ENCODE measurements around the gene TTBK1. TPM values are rescaled to one million over a fixed set of nuclear protein-coding genes. Genes with fewer than 3 reads are reported as not detected.

The TTBK1 gene
- total RNA-seq, 2 experiments from 2014 or later = not detected

DNA sequence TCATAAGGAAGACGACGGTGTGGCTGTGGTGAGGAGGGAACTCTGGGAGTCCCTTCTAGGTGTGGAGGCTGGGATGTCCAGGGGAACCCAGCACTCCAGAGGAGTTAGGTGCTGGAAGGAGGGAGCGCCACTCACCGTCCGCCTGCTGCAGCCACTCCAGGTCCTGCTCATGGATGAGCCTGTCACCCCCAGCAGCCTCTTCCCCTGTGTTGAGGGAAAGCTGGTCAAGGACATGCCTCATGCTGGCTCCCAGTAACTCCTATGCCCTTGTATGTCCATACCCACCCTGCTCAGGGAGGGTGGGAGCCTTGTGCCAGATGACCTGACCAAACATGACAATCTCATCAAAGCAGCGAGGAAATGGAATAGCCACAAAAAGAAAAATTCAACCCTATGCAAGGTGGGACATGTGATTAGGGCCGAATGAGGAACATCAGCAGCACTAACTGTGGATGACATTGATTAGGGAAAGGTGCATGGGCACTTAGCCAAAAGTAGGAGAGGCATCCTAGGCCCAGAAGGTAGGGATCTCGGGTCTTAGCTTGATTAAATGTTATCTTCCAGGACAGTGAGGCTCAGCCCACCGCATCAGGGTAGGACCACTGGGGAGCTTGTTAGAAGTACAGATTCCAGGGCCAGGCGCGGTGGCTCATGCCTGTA is 17.0 kb upstream of the TTBK1 start:
- Mint-ChIP-seq H3K36me3 (ENCODE audit: low read depth) (peaks cover 26% of the 10 kb centered on the region), H3K27ac (peak overlapping the region; percentile 77), H3K27me3 (ENCODE audit: low read depth) (peaks cover 3% of the 10 kb centered on the region), H3K4me3 (no peak overlapping the region), H3K4me1 (ENCODE audit: low read depth) (peaks cover 58% of the 10 kb centered on the region), H3K9me3 (ENCODE audit: insufficient read depth) (no peaks in the 10 kb centered on the region)
- ChIA-PET CTCF (no interaction called here), POLR2A (no interaction called here)
- DNase-seq (no peak), ATAC-seq (no peak)

DNA sequence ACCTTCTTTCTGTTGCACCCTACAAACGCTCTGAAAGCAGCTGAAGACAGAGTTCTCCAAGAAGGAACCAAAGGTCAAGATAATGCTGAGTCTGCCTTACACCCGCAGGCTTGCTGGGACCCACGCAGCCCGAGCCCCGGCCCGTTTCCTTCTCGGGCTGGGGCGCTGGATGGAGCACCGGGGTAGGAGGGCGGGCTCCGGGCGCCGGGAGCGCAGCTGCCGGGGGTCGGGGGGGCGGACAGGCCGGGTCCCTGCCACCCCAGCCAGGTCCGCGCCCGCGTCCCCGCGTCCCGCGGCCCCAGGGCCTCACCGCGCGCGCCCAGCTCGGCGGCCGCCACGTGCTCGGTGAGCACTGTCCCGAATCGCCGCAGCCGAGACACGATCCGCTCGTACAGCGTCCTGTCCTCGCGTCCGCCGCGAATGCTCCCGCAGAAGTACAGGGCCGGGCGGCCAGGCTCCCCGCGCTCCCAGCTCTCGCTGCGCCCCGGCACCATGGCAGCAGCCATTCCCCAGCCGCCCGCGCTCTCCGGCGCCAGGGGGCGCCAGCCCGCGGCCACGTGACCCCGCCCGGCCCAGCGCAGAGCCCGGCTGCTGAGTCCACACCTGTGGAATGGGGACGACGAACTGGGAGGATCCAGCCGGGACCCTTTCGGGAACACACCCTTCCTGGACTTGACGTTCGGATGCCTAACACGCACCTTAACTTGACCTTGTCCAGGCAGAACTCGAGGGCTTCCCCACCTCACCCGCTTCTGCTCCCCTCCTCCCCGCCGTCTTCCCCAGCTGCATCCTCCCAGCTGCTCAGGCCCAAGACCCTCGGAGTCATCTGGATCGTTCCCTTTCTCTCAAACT is 14.1 kb upstream of the TTBK1 start, which contains the start of gene DNPH1:
DNPH1 (minus strand) TSS at position 531 of the 852 bp plus-strand sequence; CDS start at position 506, 25 bp downstream.
- H3K36me3 Mint-ChIP-seq (ENCODE audit: low read depth) = peaks cover 19% of the 10 kb centered on the region

DNA sequence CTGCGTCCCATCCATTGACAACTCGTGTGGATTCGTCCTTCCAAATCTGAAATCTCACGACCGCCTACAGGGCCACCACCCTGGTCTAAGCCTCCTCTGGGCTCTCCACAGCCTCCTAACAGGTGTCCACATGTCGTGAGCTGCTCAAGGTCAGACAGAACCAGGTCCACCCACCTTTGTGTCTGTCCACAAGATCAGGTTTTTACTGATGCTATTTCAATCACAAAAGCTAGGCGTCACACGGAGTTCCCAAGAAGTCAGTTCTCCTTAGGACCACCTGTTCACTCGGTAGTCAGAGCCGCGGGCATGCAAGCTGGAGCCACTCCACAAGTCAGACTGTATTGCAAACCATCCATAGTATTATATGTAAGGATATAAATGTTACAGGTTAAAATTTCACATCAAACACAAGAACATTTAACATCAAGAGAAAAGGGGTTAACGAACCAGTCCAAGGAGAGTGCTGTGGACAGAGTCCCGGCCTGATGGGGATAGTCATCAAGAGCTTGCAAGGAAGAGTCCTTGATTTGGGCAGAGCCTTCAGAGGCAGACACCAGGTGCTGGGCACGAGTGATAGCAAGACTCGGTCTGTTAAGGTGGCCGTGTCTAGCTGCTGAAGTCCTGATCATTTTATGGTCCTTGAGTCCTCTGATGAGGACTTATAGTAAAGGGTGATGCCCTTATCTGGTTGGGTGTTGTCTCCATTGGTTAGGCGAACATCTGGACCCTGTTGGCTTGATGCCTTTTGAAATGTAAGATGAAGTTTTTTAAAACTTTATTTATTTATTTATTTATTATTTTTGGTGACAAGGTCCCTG is 13.3 kb upstream of the TTBK1 start:
- Mint-ChIP-seq H3K27ac (peak overlapping the region; percentile 86), H3K4me1 (ENCODE audit: low read depth) (peaks cover 39% of the 10 kb centered on the region), H3K27me3 (ENCODE audit: low read depth) (peaks cover 8% of the 10 kb centered on the region), H3K9me3 (ENCODE audit: insufficient read depth) (no peaks in the 10 kb centered on the region), H3K4me3 (peak overlapping the region; percentile 80), H3K36me3 (ENCODE audit: low read depth) (peaks cover 14% of the 10 kb centered on the region)
- POLR2A ChIA-PET = interaction anchor here (0.7 to 1.5 kb wide), 6 partner anchors 12 to 600 kb away, joined by 3 to 5 read pairs (median 3); partner anchors contain the start of gene TTBK1
- CTCF ChIA-PET = interaction anchor here (0.6 to 3.0 kb wide), 16 partner anchors 8 to 209 kb away, joined by 3 to 36 read pairs (median 6); partner anchors contain the start of genes CUL9, SRF and TTBK1
- ATAC-seq (no peak), DNase-seq (no peak)

More for the DNA sequence above, 14.1 kb upstream of the TTBK1 start, which contains the start of gene DNPH1:
- peaks cover 8% of the 10 kb centered on the region for H3K27me3 Mint-ChIP-seq (ENCODE audit: low read depth)
- H3K9me3 Mint-ChIP-seq (ENCODE audit: insufficient read depth) = no peaks in the 10 kb centered on the region
- peaks cover 46% of the 10 kb centered on the region for H3K4me1 Mint-ChIP-seq (ENCODE audit: low read depth)
- peak within 1 kb of the TSS; percentile 86 for H3K27ac Mint-ChIP-seq
- CTCF ChIA-PET = interaction anchor here (0.6 to 3.0 kb wide), 33 partner anchors 8 to 288 kb away, joined by 3 to 36 read pairs (median 3); partner anchors contain the start of genes CUL9, POLR1C, SRF and TJAP1
- ATAC-seq = peak; percentile 90
- H3K4me3 Mint-ChIP-seq = peak within 1 kb of the TSS; percentile 82
- POLR2A ChIA-PET = interaction anchor here (0.7 to 1.5 kb wide), 7 partner anchors 11 to 277 kb away, joined by 3 to 5 read pairs (median 3); partner anchors contain the start of gene TTBK1
- DNase-seq = peak; percentile 78

DNA sequence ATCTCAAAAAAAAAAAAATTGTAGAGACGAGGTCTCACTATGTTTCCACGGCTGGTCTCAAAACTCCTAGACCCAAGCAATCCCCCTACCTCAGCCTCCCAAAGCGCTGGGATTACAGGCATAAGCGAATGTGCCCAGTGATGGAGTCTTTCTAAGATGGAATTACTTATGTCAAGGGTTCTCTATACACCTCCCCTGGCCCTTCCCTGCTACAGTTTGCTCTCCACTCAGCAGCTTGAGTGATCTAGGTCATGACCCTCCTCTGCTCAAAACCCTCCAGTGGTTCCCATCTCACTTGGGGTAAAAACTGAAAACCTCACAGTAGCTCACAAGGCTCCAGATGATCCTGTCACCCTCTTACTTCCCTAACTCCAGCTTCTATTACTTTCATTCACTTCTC is 12.2 kb upstream of the TTBK1 start:
- H3K4me3 Mint-ChIP-seq = no peak overlapping the region
- peaks cover 8% of the 10 kb centered on the region for H3K27me3 Mint-ChIP-seq (ENCODE audit: low read depth)
- DNase-seq (no peak), ATAC-seq (no peak)
- H3K4me1 Mint-ChIP-seq (ENCODE audit: low read depth) = peaks cover 29% of the 10 kb centered on the region
- H3K27ac Mint-ChIP-seq = no peak overlapping the region
- CTCF ChIA-PET = interaction anchor here (0.9 to 3.0 kb wide), 4 partner anchors 14 to 167 kb away, joined by 3 to 36 read pairs (median 4); partner anchors contain the start of gene TTBK1
- no peaks in the 10 kb centered on the region for H3K9me3 Mint-ChIP-seq (ENCODE audit: insufficient read depth)
- POLR2A ChIA-PET = no interaction called here
- peaks cover 9% of the 10 kb centered on the region for H3K36me3 Mint-ChIP-seq (ENCODE audit: low read depth)

- DNase-seq (no peak), ATAC-seq (no peak)
- Mint-ChIP-seq H3K9me3 (ENCODE audit: insufficient read depth) (no peaks in the 10 kb centered on the region), H3K36me3 (ENCODE audit: low read depth) (peaks cover 2% of the 10 kb centered on the region), H3K27ac (no peak overlapping the region), H3K4me1 (ENCODE audit: low read depth) (peaks cover 22% of the 10 kb centered on the region), H3K4me3 (no peak overlapping the region), H3K27me3 (ENCODE audit: low read depth) (peaks cover 11% of the 10 kb centered on the region)
- POLR2A ChIA-PET = no interaction called here
- CTCF ChIA-PET = interaction anchor here (0.9 kb wide), 1 partner anchor 166 kb away, joined by 3 read pairs; no protein-coding TSS in a partner anchor
These were observed 11.4 kb upstream of the TTBK1 start for GRCh38 chr6:43231735-43232450.

GRCh38 chr6:43235841-43236240 is 7.4 kb upstream of the TTBK1 start:
- ATAC-seq (no peak), DNase-seq (no peak)
- Mint-ChIP-seq H3K9me3 (ENCODE audit: insufficient read depth) (peaks cover 6% of the 10 kb centered on the region), H3K27me3 (ENCODE audit: low read depth) (peaks cover 33% of the 10 kb centered on the region), H3K27ac (no peak overlapping the region), H3K4me1 (ENCODE audit: low read depth) (peaks cover 2% of the 10 kb centered on the region), H3K4me3 (no peak overlapping the region), H3K36me3 (ENCODE audit: low read depth) (no peaks in the 10 kb centered on the region)
- POLR2A ChIA-PET = no interaction called here
- CTCF ChIA-PET = no interaction called here

DNA sequence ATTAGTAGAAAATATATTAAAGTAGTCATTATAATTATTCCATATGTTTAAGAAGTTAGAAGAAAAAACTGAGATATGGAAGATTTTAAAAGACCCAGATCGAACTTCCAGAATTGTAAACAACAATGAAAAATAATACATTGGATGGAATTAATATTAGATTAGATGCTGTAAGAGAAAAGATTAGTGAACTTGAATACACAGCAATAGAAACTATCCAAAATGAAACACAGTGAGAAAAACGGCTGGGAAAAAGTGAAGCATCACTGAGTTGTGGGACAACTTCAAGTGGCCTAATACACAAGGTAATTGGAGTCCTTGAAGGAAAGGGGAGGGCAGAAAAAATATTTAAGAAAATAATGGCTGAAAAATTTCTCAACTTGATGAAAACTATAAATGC is 4.2 kb upstream of the TTBK1 start:
- Mint-ChIP-seq H3K4me1 (ENCODE audit: low read depth) (peaks cover 2% of the 10 kb centered on the region), H3K4me3 (no peak overlapping the region), H3K9me3 (ENCODE audit: insufficient read depth) (peaks cover 6% of the 10 kb centered on the region), H3K27me3 (ENCODE audit: low read depth) (peaks cover 38% of the 10 kb centered on the region), H3K36me3 (ENCODE audit: low read depth) (no peaks in the 10 kb centered on the region), H3K27ac (no peak overlapping the region)
- ChIA-PET CTCF (interaction anchor here (2.3 kb wide), 1 partner anchor 10 kb away, joined by 19 read pairs; the partner anchor contains the start of gene DNPH1), POLR2A (interaction anchor here (1.9 kb wide), 1 partner anchor 15 kb away, joined by 5 read pairs; no protein-coding TSS in a partner anchor)
- no peak for ATAC-seq
- no peak for DNase-seq

GRCh38 chr6:43240950-43241349 is 2.3 kb upstream of the TTBK1 start:
- ChIA-PET CTCF (interaction anchor here (2.8 kb wide), 1 partner anchor 11 kb away, joined by 23 read pairs; the partner anchor contains the start of gene DNPH1), POLR2A (interaction anchor here (1.1 kb wide), 1 partner anchor 12 kb away, joined by 3 read pairs; the partner anchor contains the start of gene DNPH1)
- no peak for DNase-seq
- Mint-ChIP-seq H3K27me3 (ENCODE audit: low read depth) (peaks cover 38% of the 10 kb centered on the region), H3K27ac (no peak overlapping the region), H3K36me3 (ENCODE audit: low read depth) (no peaks in the 10 kb centered on the region), H3K9me3 (ENCODE audit: insufficient read depth) (peaks cover 6% of the 10 kb centered on the region), H3K4me3 (no peak overlapping the region), H3K4me1 (ENCODE audit: low read depth) (peaks cover 2% of the 10 kb centered on the region)
- ATAC-seq = no peak

- Mint-ChIP-seq H3K4me3 (no peak overlapping the region), H3K27ac (no peak overlapping the region), H3K9me3 (ENCODE audit: insufficient read depth) (peaks cover 6% of the 10 kb centered on the region), H3K36me3 (ENCODE audit: low read depth) (no peaks in the 10 kb centered on the region), H3K27me3 (ENCODE audit: low read depth) (peaks cover 36% of the 10 kb centered on the region), H3K4me1 (ENCODE audit: low read depth) (peaks cover 5% of the 10 kb centered on the region)
- CTCF ChIA-PET = interaction anchor here (0.9 to 2.8 kb wide), 2 partner anchors 12 to 22 kb away, joined by 3 to 23 read pairs; partner anchors contain the start of gene DNPH1
- DNase-seq = no peak
- no peak for ATAC-seq
- POLR2A ChIA-PET = no interaction called here
These were observed 1.8 kb upstream of the TTBK1 start for GRCh38 chr6:43241446-43241845.

DNA sequence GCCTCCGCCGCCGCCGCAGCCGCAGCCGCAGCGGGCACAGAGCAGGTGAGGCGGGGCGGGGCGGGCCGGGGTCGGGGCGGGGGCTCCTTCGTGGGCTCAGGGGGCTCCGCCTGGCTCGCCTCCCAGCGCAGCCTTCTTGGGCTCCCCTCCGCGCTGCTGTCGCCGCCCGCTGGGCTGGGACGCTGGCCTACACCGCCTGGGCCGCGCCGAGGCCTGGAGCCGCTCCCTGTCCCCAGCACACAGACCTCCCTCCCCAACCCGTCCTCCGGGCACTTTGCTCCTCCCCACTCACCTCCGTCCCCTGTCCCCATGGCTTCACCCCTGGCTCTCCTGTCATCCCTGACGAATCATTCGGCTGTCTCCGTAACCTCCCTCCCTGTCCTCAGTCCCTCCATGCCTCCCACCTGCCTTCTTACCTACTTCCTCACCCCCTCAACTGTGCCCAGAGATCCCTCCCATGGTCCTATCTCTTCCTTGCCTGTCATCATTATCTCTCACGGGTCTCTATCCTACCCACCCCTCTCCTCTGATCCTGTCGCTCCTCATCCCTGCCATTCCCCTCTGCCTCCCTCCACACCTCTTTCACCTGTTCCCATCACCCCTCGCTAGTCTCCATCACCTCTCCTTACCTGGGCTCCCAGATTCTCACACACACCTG is 512 bp downstream of the TTBK1 start:
- Mint-ChIP-seq H3K4me1 (ENCODE audit: low read depth) (peaks cover 20% of the 10 kb centered on the region), H3K9me3 (ENCODE audit: insufficient read depth) (peaks cover 6% of the 10 kb centered on the region), H3K27ac (no peak overlapping the region), H3K4me3 (no peak overlapping the region), H3K36me3 (ENCODE audit: low read depth) (no peaks in the 10 kb centered on the region), H3K27me3 (ENCODE audit: low read depth) (peaks cover 36% of the 10 kb centered on the region)
- ATAC-seq (no peak), DNase-seq (no peak)
- CTCF ChIA-PET = interaction anchor here (5.3 kb wide), 1 partner anchor 14 kb away, joined by 36 read pairs; the partner anchor contains the start of gene DNPH1
- POLR2A ChIA-PET = interaction anchor here (1.2 kb wide), 1 partner anchor 14 kb away, joined by 3 read pairs; no protein-coding TSS in a partner anchor
